Hypothalamus (tissue), 51 donors: ENCODE data around the gene ECE1.
"Not testable (repeated sequence)": the region's sequence is repeated elsewhere in the genome, so short reads cannot be mapped to it uniquely, and the experiment has no call there.

Source experiments
- DNase-seq, 51 donors: peaks; one replicate each; lab custom pipeline; 2025; lab: John Stamatoyannopoulos, UW

ECE1 gene

DNA sequence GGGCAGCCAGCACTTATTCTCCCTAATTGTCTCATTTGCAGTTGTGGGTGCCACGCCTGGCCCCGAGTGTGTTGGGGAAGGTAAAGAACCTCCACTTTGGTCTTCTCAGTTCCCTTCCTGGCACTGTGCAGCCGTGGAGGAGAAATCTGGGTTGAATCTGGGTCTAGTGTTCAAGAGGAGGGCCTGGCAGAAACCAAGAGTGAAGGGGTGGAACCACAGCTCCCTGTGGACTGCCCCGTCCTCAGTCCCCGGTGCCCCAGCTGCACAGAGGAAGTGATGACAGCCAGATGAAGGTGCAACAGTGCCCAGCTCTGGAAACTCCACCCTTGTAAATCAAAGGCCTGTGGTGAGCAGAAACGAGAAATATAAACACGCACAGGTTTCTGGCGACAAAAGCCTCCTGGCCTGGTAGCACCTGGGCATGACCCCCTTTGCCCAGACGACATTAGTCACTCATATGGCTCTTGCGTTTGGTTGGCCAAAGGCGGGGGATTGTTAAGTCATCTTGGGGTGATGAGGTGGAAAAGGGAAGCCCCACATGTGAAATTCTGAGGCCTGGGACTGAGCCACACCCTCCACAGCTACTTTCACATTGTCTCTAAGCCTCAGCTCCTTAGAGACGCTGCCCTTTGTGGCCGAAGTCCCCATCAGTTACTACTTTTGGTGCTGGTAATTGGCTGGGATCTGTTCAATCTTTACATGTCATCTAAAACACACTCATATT, 4.2 kb upstream of the ECE1 start:
- no peak for DNase-seq

DNA sequence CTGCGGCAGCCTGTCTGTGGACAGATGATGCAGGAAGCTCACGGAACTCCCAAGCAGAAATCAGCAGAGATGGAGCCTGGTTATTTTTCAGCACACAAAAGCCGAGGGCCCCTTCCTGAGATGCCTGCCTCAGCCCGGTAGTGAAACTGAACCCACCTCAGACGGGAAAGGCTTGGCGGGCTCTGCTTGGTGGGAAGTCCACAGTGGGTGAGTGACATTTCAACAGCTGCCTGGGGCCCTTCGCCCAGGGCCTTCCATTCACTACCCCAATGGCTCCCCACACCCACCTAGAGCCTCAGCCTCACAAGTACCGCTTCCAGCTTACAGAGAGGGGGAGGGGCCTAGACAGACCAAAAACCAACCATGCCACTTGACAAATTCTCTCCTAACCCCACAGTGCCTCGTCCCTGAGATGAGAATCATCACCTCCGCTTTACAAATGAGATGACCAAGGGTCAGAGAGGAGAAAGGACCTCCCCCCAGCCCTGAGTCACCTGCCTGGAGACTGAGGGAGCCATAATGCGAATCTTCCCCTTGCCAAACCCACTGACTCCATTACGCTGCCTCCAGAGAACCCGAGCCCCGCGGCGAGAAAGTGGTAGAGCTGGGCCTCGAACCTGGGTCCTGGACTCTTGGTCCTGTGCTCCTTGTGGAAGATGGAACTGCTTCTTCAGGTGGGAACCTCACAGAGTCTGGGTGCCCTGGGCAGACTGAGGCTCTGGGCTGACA, 3.4 kb upstream of the ECE1 start:
- DNase-seq: no peak

DNA sequence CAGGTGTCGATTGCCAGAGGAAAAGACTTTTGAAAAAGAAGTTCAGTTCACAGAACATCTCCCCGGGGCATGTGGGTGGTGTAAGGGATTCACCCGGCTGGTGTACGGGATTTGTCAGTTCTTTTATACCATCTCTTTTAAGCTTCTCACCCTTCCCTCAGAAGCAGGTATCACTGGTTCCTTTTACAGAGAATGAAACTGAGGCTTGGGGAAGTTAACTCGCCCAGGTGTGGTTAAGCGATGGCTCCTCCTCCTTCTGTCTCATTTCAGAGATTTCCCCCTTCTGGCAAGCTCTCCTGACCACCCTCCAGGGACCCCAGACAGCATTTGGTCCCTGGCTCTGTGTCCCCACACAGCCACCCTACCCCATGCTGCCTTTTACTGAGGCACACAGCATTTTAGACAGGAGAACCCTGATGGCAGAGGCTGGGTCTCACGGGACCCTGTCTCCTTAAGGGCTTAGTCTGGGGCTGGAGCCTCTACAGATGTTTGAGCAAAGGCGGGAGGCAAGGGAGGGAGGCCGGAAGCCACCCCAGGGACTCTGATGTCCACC, 2.8 kb upstream of the ECE1 start:
- DNase-seq: no peak

DNA sequence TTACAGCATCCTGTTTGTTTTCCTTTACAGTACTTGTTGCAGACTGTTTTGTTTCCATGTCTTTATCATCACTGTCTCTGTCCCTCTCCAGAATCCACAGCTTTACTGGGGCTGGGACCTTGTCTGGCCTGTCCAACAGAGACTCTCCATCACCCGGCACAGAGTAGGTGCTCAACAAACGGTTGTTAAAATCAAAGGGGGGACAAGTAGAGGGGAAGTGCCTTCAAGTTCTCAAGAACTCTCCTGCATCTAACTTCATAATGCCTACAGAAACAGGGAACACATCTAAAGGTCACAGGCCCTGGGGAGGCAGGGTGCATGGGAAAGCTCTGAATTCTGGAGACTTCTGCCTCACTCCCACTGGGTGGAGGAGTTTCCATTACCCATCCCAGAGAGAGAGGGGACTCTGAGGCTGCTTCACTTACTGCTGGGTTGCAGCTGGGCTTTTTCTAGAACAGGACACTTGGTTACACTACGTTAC, 2.3 kb upstream of the ECE1 start:
- no peak for DNase-seq

DNA sequence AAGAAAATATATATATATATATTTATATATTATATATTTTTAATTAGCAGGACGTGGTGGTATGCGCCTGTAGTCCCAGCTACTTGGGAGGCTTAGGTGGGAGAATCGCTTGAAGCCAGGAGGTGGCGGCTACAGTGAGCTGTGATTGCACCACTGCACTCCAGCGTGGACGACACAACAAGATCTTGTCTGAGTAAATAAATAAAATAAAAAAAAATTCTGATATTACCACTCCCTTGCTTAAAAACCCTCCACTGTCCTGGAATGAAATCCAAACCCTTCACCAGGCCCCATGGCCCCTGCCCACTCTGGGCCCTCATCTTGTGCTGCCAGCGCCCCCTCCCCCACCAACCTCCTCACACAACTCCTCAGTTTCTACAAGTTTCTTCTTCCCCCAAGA, 1.7 kb upstream of the ECE1 start:
- no peak for DNase-seq

DNA sequence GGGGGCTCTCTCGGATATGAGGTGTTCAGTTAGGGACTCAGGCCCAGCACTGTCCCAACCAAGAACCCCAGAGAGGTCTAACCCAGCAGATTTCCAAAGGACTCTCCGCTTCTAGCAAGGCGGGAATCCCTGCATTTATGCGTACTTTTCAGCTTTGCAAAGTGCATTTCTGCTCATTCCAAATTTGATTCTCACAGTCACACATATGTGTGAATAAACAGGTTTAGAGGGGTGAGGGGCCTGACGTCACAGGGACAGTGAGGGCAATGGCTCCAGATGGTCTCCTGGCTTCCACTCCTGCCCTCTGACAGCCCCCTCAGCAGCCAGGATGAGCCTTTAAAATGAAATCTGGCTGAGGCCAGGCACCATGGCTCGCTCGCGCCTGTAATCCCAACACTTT, 921 bp upstream of the ECE1 start:
- DNase-seq: no peak

DNA sequence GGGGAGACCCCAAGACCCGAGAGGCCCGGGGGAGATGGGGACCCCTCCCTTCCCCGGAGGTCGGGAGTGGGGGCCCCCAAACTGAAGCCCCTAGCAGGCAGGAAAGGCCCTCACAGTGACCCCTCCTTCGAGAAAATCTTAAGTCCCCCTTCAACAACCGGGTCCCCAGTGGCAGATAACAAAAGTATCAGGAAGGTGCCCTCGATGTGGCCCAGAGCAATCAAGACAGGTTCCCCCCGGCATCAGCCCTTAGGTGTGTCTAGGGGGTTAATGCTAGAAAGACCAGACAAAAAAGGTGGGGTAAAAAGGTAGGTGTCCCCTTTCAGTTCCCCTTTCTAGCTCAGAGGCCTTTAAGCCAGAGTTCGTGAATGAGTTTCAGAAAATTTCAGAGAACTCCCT, 282 bp upstream of the ECE1 start:
- no peak for DNase-seq

DNA sequence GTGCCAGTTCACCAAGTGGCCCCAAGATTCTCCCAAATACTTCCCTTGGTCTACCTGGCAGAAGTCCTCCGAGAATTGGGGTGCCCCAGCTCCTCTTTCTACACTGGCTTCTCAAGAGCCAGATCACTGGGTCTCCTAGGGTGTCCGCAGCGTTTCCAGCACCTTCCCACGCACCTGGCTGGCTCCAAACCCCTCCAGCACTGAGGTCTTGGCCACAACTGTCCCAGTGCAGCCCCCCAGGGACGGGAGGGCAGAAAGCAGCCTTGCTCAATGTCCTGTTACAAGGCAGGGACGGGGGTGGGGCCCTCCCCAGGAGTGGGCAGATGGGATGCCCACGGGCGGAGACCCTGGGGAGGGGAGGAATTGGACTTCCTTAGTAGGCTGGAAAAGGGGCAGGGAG, 1.1 kb downstream of the ECE1 start:
- DNase-seq: no peak

DNA sequence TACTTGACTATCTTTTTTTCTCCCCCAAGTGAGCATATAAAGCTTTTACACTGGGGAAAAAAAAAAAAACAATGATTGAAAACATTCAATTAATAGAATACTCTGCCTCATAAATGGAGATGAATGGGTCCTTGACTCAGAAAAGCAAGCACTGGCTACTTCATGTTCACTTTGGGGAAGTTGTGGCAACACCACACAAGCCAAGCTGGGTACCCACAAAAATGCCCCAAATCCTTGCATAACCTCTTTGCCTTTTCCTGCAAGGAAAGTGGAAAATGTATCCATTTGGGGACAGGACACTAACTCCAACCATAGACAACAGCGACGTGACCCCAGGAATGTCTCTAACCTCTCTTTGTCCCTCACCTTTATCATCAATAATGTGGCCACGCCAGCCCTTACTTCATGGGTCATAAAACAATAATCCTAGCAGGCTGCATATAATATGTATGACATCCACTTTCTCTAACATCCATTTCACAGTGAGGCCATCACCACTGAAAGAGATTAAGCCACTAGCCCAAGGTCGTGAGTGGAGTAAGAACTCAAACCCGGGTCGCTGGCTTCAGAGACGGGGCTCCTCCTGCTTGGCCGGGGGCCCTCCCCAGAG, 2.3 kb downstream of the ECE1 start:
- DNase-seq: no peak

DNA sequence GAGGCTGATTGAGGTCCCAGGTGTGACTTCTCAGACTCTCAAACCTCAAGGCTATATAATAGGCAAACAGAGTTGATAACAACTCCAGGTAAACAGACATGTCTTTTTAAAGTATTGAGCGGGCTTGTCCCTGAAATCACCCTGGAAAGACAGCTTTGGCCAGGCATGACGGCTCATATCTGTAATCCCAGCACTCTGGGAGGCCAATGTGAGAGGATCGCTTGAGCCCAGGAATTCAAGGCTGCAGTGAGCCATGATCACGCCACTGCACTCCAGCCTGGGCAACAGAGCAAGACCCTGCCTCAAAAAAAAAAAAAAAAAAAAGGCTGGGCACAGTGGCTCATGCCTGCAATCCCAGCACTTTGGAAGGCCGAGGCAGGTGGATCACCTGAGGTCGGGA, 4.9 kb downstream of the ECE1 start:
- DNase-seq: not testable (repeated sequence)

DNA sequence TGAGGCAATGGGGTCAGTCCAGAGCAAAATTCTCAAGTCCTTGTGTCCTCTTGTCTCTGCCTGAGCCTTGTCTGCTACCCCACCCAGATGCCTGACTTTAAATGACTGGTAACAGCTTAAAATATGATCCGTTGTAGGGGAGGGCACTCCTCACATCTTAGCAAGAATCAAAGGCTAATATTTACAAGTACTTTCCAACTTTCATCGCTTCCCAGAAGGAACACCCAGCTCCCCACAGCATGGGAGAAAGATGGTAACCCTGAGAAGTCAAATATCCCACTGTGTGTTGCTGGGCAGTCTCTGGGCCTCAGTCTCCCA, 5.2 kb downstream of the ECE1 start:
- no peak for DNase-seq

DNA sequence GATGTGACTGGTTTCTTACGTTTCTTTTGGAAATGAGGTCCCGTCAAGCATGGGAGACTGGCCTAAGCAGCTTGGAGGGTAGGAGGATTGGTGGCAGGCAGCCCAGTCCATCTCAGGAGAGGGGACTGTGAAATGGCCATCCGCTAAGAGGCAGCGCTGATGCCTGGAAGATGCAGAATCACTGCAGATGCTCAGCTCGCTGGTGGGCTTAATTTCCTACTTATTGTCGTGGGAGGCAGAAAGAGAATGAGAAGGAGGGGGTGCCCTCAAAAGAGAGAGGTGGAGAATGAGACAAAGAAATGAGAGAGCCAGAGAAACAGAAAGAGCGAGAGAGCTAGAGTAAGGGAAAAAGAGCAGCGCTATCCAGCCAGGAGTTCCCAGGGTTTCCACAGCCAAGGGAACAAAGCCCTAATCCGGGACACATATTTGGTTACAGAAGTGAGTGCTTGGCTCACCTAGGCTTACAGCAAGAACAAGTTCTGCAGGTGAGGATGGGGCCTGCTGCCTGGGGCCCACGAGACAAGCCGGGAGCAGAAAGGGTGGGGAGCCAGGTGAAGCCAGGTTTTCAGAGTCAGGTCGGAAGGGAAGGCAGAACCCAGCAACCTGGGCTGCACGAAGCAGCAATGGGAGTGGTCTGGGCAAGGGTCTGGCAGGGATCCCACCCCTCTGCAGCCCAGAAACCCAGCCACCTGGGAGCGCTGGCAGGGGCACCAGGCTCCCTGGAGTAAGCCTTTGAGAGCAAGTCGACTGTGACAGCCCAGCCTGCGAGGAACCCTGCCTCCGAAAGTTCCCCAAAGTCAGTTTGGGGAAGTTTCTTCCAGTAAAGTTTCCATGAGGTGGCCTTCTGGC, 5.8 kb downstream of the ECE1 start:
- peak in 5 of 51 donors; percentile 15 to 37 (median 30) for DNase-seq

DNA sequence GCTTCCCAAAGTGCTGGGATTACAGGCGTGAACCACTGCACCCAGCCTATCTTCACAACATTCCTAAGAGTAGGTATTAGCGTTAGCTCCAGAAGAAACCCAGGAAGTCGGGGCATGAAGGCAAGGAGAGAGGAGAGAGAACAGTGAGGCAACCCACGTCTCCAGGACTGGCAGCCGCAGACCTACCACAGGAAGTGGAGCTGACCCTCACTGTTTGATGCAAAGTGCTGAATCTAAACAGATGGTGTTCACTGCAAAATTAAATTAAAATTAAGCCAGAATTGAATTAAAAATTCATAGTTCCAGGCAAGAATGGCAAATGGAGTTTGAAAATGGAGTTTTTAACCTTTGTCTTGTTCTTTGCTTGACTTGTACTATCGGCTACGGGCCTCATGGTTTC, 6.7 kb downstream of the ECE1 start:
- DNase-seq: no peak

DNA sequence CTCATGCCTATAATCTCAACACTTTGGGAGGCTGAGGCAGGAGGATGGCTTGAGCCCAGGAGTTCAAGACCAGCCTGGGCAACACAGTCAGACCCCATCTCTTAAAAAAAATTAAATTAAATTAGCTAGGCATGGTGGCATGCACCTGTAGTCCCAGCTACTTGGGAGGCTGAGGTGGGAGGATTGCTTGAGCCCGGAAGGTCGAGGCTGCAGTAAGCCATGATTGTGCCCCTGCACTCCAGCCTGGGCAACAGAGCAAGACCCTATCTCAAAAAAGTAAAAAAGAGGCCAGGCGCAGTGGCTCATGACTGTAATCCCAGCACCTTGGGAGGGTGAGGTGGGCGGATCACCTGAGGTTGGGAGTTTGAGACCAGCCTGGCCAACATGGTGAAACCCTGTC, 8.2 kb downstream of the ECE1 start:
- DNase-seq: not testable (repeated sequence)

DNA sequence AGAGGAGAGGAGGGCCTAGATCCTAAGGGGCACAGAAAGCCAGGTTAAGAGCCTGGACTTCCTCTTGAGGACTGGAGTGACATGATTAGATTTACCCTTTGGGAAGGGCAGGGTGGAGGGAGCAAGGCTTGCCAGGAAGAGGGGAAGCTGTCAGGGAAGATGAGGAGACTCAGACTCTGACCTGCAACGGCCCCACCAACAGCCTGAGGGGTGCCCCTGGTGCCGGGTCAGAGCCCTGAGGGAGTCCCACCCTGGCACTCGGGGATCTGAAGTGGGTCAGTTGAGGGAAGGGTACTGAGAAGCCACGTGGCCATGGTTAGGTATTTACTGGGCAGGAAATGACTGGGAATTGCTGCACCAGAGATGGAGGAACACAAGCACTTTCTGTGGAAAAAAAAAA, 9.8 kb downstream of the ECE1 start:
- DNase-seq: no peak

DNA sequence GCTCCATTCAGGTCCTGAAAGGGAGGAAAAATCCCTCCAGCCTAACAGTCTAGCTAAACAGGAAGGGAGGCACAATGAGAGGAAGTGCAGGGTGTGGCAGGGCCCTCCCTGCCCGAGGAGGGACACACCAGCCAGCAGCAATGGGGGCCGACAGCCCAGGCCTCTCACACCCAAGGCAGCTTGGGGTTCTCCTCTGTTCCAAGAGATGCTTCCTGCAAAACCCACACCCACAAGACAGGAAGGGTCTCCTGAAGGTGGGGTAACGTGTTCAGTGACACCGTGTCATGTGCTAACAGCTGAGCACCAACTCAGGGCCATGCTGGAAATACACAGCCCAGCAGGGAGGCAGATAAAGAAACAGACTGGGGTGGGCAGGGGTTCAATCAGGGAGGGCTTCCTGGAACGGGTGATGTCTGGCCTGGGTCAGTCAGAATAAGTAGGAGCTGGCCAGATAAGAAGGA, 10.2 kb downstream of the ECE1 start:
- DNase-seq: no peak

DNA sequence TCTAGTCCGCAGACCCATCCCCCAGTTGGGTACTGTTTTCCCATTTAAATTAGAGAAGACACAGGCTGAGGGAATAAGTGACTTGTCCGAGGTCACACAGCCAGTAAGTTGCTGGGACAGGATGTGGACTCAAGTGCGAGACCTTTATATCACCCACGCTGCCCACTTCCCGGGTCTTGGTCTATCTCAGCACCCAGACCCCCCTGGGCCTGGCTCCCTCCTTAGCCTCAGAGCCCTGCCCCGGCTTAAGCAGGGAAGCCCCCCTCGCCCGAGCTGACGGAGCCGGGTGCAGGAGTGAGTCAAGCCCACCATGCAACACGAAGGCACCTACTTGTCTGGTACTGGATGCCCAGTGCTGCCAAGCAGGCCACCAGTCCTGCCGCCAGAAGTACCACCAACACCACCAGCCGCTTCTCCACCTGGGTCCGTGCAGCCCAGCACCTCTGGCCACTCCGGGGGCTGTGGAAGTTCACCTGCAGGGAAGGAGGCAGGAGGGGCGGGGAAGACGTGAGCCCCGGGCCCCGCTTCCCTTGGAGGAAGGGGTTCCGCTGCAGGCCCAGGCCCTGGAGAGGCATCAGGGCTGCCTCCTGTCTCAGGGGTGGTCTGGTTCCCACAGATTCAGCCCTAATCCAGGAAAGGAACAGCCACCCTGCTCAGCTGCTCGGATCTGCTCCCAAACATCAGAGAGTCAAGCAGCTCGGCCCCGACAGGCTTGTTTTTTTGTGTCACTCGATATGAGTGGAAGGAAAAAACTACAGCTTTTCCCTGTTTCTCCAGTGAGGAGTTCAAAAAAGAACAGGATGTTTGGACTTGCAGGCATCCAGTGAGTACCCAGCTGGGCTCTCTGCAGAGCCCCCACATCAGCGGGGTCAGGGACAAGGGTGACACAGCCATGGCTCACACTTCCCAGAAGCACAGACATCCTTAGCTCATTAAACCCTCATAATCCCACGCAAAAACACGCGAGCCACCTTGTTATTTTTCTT, 11.1 kb downstream of the ECE1 start:
- no peak for DNase-seq

DNA sequence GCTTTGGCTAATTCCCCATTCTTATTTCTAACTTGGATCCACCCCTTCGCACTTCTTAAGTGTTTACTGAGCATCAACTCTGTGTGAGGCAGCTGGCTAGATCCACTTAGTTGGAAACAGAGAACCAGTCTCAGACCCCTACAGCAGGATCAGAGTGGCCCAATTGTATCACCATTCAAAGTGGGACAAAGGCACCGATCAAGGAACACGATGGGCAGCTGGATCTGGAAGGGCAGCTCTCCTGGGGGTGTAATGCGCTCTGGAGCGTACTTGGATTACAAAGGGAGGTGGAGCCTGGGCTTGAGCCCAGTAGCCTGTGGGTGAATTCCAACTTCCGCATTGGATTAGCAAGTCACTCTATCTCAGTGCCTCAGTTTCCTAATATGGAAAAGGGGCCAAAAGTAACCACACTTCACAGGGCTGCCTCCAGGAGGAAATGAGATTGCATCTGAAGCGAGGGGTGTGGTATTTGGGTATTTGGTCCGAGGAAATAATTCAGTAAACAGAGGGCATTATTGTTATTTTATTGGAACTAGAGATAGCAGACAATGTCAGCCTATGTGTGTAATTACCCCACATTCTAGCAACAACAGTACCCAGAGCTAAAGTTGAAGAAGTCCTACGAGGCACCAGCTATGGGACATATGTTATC, 11.9 kb downstream of the ECE1 start:
- peak in 17 of 51 donors; percentile 15 to 54 (median 33) for DNase-seq

DNA sequence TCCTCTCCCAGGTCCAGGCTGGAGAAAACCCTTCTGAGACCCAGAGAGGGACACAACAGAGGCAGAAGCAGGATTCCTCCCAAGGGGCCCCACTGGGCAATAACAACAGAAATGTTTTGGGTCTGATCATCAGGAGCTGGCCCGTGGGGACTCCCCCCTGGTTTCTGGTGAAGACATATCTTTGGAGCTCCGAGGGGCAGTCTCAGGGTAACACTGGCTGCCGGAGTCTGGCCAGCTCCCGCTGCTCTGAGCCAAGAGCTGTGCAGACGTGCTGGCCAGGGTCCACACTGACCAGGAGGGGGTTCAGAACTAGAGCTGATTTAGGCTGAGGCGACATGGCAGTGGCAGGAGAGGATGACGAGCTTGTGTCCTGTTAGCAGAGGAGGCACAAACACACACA, 13.1 kb downstream of the ECE1 start:
- DNase-seq: peak in 15 of 51 donors; percentile 13 to 64 (median 35)
